SK-N-SH (cell line): ENCODE measurements around the gene ZSWIM7. TPM values are rescaled to one million over a fixed set of nuclear protein-coding genes. Genes with fewer than 3 reads are reported as not detected.

Experiments used
- CTCF ChIA-PET: fragments of 300-600, 350-600 bp; formaldehyde crosslinking; extraction: SDS; loops from one replicate; lab custom pipeline; 2021; lab: Yijun Ruan, JAX
- POLR2A ChIA-PET: fragments of 350-600 bp; sonication (Branson Sonifier 250); formaldehyde crosslinking; extraction: SDS; loops from one replicate; lab custom pipeline; 2020; ENCODE audit warnings: antibody characterized with exemption, inconsistent platforms; lab: Yijun Ruan, JAX
- DNase-seq: peaks from one replicate; pipeline ENCODE4 v3.0.0; 2012
- H2AFZ ChIP-seq: fragments of 200-600 bp; sonication (generic); 2 replicates; pipeline ENCODE4 v1.8.1; 2016; ENCODE audit warnings: antibody characterized with exemption, mild to moderate bottlenecking, low read depth
- H3F3A ChIP-seq: fragments of 200-600 bp; sonication (generic); replicated peaks from 2 replicates; pipeline ENCODE3; 2016; ENCODE audit warnings: antibody characterized with exemption, mild to moderate bottlenecking; ENCODE audit not compliant: insufficient read depth
- H3K27ac ChIP-seq, 2 experiments: fragments of 200-500 bp in 1 of 2; fragments of 200-600 bp in 1 of 2; sonication (Bioruptor generic) in 1 of 2; sonication (generic), shearing (Covaris generic) in 1 of 2; 2 replicates each; pipeline versions ENCODE4 v1.5.1 to v1.6.1; 2014 to 2016; ENCODE audit warnings: low read depth in 2 of 2, inconsistent platforms in 1 of 2, low read length in 1 of 2, mild to moderate bottlenecking in 1 of 2, mixed read lengths in 1 of 2
- H3K27me3 ChIP-seq: fragments of 200-600 bp; sonication (generic), shearing (Covaris generic); 2 replicates; pipeline ENCODE4 v1.6.1; 2016; ENCODE audit warnings: mixed run types; ENCODE audit not compliant: insufficient read depth
- H3K36me3 ChIP-seq, 2 experiments: fragments of 200-500 bp in 1 of 2; fragments of 200-600 bp in 1 of 2; sonication (Bioruptor generic) in 1 of 2; sonication (generic) in 1 of 2; replicated peaks in 1 of 2; 2 replicates each; pipeline versions ENCODE3 to v1.5.1; 2014 to 2016; ENCODE audit warnings: low read length in 1 of 2, mild to moderate bottlenecking in 1 of 2; ENCODE audit not compliant: insufficient read depth in 2 of 2, control insufficient read depth in 1 of 2
- H3K4me1 ChIP-seq, 2 experiments: fragments of 200-500 bp in 1 of 2; fragments of 200-600 bp in 1 of 2; sonication (Bioruptor generic) in 1 of 2; sonication (generic), shearing (Covaris generic) in 1 of 2; 2 replicates each; pipeline versions ENCODE4 v1.5.1 to v1.6.1; 2014 to 2016; ENCODE audit warnings: low read depth in 1 of 2, low read length in 1 of 2, mixed run types in 1 of 2; ENCODE audit not compliant: insufficient read depth in 2 of 2, control insufficient read depth in 1 of 2
- H3K4me2 ChIP-seq: fragments of 200-600 bp; sonication (generic), shearing (Covaris generic); 2 replicates; pipeline ENCODE4 v1.6.1; 2017; ENCODE audit warnings: mixed run types
- H3K4me3 ChIP-seq, 2 experiments: fragments of 200-500 bp in 1 of 2; fragments of 200-600 bp in 1 of 2; sonication (Bioruptor generic) in 1 of 2; sonication (generic), shearing (Covaris generic) in 1 of 2; 2 replicates each; pipeline versions ENCODE4 v1.5.1 to v1.8.1; 2014 to 2016; ENCODE audit warnings: low read depth in 2 of 2, inconsistent platforms in 1 of 2, low read length in 1 of 2, mild to moderate bottlenecking in 1 of 2, mixed read lengths in 1 of 2, moderate library complexity in 1 of 2
- H3K79me2 ChIP-seq: fragments of 200-600 bp; sonication (generic); 2 replicates; pipeline ENCODE4 v1.8.1; 2017; ENCODE audit warnings: mild to moderate bottlenecking; ENCODE audit not compliant: insufficient read depth
- H3K9ac ChIP-seq: fragments of 200-600 bp; sonication (generic); 2 replicates; pipeline ENCODE4 v1.6.1; 2017; ENCODE audit warnings: mixed run types
- H3K9me2 ChIP-seq: fragments of 200-600 bp; sonication (generic); 2 replicates; pipeline ENCODE4 v1.6.1; 2017; ENCODE audit warnings: mixed run types
- H3K9me3 ChIP-seq: fragments of 200-600 bp; sonication (generic); 2 replicates; pipeline ENCODE4 v1.6.1; 2017; ENCODE audit warnings: mixed run types, mild to moderate bottlenecking, moderate library complexity
- H4K20me1 ChIP-seq: fragments of 200-600 bp; sonication (generic); 2 replicates; pipeline ENCODE4 v1.6.1; 2017; ENCODE audit warnings: mild to moderate bottlenecking, mixed run types; ENCODE audit not compliant: insufficient read depth
- ELF1 ChIP-seq: IDR thresholded peaks from 2 replicates; pipeline ENCODE4 v1.4.0; 2012
- EP300 ChIP-seq, 2 experiments: IDR thresholded peaks; 2 replicates each; pipeline versions ENCODE4 v1.4.0 to v1.6.1; 2012; ENCODE audit warnings: borderline replicate concordance in 1 of 2, low read depth in 1 of 2, low read length in 1 of 2
- EZH2phosphoT487 ChIP-seq: fragments of 200-600 bp; sonication (generic); IDR thresholded peaks from 2 replicates; pipeline ENCODE4 v1.6.1; 2017; ENCODE audit warnings: low read depth, mixed run types, mild to moderate bottlenecking, antibody characterized with exemption, moderate library complexity, borderline replicate concordance
- FOSL2 ChIP-seq: IDR thresholded peaks from 2 replicates; pipeline ENCODE4 v1.4.0; 2012; ENCODE audit warnings: low read depth, mild to moderate bottlenecking, moderate library complexity, borderline replicate concordance
- JUND ChIP-seq: IDR thresholded peaks from 2 replicates; pipeline ENCODE4 v1.4.0; 2012
- MAX ChIP-seq: IDR thresholded peaks from 2 replicates; pipeline ENCODE4 v1.4.0; 2012; ENCODE audit warnings: low read depth
- MEF2A ChIP-seq: IDR thresholded peaks from 2 replicates; pipeline ENCODE4 v1.4.0; 2012; ENCODE audit warnings: low read depth, borderline replicate concordance
- NFIC ChIP-seq: IDR thresholded peaks from 2 replicates; pipeline ENCODE4 v1.4.0; 2012; ENCODE audit warnings: borderline replicate concordance
- RAD21 ChIP-seq: IDR thresholded peaks from 2 replicates; pipeline ENCODE4 v1.6.1; 2012; ENCODE audit warnings: mild to moderate bottlenecking, low read length
- RXRA ChIP-seq: IDR thresholded peaks from 2 replicates; pipeline ENCODE4 v1.4.0; 2012; ENCODE audit warnings: low read depth, mild to moderate bottlenecking, borderline replicate concordance
- TCF12 ChIP-seq: IDR thresholded peaks from 2 replicates; pipeline ENCODE4 v1.4.0; 2012
- WGBS: methylation state at CpG from one replicate; pipeline ENCODE4 v1.1.6; 2017; ENCODE audit warnings: low lambda C conversion rate; 5-methylcytosine and 5-hydroxymethylcytosine counted together
- polyA plus RNA-seq, 3 experiments: library from polyadenylated mRNA; depleted of rRNA; stranded (reverse); fragments of >200 nt; gene quantifications; 2 replicates each; pipeline ENCODE4 v1.2.3, GENCODE V29; 2012
- TF ChIP-seq, protein P1 (sequence below): IDR thresholded peaks from 2 replicates; pipeline ENCODE4 v1.4.0; 2012; ENCODE audit warnings: low read depth, borderline replicate concordance
- TF ChIP-seq, protein P2 (sequence below): fragments of 200-600 bp; sonication (generic); IDR thresholded peaks from 2 replicates; pipeline ENCODE4 v1.6.1; 2017; ENCODE audit warnings: antibody characterized with exemption, mild to moderate bottlenecking, moderate library complexity
- TF ChIP-seq, protein P3 (sequence below): IDR thresholded peaks from 2 replicates; pipeline ENCODE4 v1.4.0; 2012; ENCODE audit warnings: low read depth, borderline replicate concordance

Gene ZSWIM7
- polyA plus RNA-seq, 1 of the 3 experiments (the other 2 are of a cell fraction) = 63.3 TPM

DNA sequence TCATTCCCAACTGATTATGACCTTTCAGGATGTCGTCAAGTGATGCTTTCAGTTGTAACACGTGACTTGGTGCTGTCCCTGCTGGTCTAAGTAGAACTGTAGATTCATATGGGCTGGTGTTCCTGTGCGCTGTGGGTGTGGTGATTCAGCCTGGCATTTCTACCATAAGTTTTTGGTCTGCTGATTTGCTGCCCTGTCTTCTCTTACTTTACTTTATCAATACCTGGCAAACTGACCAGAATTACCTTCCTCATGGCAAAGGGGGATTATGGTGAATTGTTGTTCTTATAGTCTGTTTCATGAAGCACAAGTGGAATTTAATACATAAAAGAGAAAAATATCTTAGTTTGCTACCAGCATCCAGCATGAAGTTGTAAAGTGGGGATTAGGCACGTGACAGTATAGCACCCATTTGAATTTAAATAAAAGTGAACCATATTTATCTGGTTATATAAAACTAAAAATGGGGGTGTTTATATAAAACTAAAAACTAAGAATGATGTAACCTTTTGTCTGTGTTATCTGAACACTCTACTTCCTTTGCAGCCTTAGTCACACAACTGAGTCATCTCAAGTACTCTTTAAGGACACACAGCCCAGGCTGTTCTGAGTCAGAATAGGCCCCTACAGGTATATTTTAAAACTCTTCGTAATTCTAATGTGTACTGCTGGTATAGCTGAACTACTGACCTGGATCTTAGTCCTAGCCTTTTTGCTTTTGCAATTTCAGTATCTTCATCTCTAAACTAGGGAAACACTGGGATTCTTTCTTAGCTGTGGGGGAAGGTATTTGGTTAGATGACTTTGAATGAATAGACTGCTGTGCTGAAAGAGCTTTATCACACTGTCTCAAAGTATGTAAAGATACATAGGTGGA, 28.4 kb upstream of the ZSWIM7 start:
- WGBS = 46% methylated on average over 5 of the region's 5 CpGs
- no peaks in the 10 kb centered on the region for H3K27me3 ChIP-seq
- H3K27ac ChIP-seq = peak overlapping the region; percentile 48 to 99
- H3K4me3 ChIP-seq = no peak overlapping the region; a peak in 1 of 4 replicates
- 0 out of 2 replicates have a peak, but pooled peaks cover 3% of the 10 kb centered on the region for H4K20me1 ChIP-seq
- DNase-seq = no peak
- peaks cover 50% of the 10 kb centered on the region; the same call in 1 of the 2 replicates for H3K79me2 ChIP-seq
- peaks cover 53% of the 10 kb centered on the region for H3F3A ChIP-seq
- CTCF ChIA-PET = no interaction called here
- TF ChIP-seq, protein P1, sequence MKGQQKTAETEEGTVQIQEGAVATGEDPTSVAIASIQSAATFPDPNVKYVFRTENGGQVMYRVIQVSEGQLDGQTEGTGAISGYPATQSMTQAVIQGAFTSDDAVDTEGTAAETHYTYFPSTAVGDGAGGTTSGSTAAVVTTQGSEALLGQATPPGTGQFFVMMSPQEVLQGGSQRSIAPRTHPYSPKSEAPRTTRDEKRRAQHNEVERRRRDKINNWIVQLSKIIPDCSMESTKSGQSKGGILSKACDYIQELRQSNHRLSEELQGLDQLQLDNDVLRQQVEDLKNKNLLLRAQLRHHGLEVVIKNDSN = peak; percentile 55; the same call in 1 of the 2 replicates
- TF ChIP-seq, protein P2, sequence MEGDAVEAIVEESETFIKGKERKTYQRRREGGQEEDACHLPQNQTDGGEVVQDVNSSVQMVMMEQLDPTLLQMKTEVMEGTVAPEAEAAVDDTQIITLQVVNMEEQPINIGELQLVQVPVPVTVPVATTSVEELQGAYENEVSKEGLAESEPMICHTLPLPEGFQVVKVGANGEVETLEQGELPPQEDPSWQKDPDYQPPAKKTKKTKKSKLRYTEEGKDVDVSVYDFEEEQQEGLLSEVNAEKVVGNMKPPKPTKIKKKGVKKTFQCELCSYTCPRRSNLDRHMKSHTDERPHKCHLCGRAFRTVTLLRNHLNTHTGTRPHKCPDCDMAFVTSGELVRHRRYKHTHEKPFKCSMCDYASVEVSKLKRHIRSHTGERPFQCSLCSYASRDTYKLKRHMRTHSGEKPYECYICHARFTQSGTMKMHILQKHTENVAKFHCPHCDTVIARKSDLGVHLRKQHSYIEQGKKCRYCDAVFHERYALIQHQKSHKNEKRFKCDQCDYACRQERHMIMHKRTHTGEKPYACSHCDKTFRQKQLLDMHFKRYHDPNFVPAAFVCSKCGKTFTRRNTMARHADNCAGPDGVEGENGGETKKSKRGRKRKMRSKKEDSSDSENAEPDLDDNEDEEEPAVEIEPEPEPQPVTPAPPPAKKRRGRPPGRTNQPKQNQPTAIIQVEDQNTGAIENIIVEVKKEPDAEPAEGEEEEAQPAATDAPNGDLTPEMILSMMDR = peak; percentile 16; the same call in 1 of the 2 replicates
- no peak for TF ChIP-seq EZH2phosphoT487
- TF ChIP-seq EP300 (IDR thresholded peaks at IDR 0.05; ENCODE audit: borderline replicate concordance in 1 of 2, low read depth in 1 of 2, low read length in 1 of 2) = peak in 1 of 2 experiments; percentile 50; a peak in 1 of 4 replicates
- peak; percentile 74 for TF ChIP-seq MEF2A
- no peak for TF ChIP-seq RAD21
- TF ChIP-seq ELF1 = no peak
- TF ChIP-seq TCF12 = peak; percentile 69
- TF ChIP-seq MAX = peak; percentile 19; the same call in 1 of the 2 replicates
- peak; percentile 11; the same call in 1 of the 2 replicates for TF ChIP-seq NFIC
- TF ChIP-seq JUND = peak; percentile 94
- TF ChIP-seq, protein P3, sequence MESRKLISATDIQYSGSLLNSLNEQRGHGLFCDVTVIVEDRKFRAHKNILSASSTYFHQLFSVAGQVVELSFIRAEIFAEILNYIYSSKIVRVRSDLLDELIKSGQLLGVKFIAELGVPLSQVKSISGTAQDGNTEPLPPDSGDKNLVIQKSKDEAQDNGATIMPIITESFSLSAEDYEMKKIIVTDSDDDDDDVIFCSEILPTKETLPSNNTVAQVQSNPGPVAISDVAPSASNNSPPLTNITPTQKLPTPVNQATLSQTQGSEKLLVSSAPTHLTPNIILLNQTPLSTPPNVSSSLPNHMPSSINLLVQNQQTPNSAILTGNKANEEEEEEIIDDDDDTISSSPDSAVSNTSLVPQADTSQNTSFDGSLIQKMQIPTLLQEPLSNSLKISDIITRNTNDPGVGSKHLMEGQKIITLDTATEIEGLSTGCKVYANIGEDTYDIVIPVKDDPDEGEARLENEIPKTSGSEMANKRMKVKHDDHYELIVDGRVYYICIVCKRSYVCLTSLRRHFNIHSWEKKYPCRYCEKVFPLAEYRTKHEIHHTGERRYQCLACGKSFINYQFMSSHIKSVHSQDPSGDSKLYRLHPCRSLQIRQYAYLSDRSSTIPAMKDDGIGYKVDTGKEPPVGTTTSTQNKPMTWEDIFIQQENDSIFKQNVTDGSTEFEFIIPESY = no peak
- peak; percentile 69 for TF ChIP-seq RXRA
- TF ChIP-seq FOSL2 = peak; percentile 98
- TF ChIP-seq, all 33 proteins: peak for 10
- H3K9me2 ChIP-seq = no peaks in the 10 kb centered on the region
- H3K9ac ChIP-seq = peak overlapping the region; percentile 66; the same call in 1 of the 2 replicates
- H3K4me2 ChIP-seq = peak overlapping the region; percentile 66
- no peak overlapping the region for H2AFZ ChIP-seq
- H3K36me3 ChIP-seq = peaks cover 94 to 96% of the 10 kb centered on the region in 2 experiments
- POLR2A ChIA-PET = no interaction called here
- peaks cover 0 to 38% of the 10 kb centered on the region in 2 experiments; a peak in 3 of 4 replicates for H3K4me1 ChIP-seq
- H3K9me3 ChIP-seq = no peaks in the 10 kb centered on the region
